Esophagus squamous epithelium (tissue), 5 donors: Measurements from ENCODE around the gene FAM227B. TPM values are rescaled to one million over a fixed set of nuclear protein-coding genes. Genes with fewer than 3 reads are reported as not detected.
"Not testable (repeated sequence)": the region's sequence is repeated elsewhere in the genome, so short reads cannot be mapped to it uniquely, and the experiment has no call there.

Source experiments
- DNase-seq: peaks from one replicate; lab custom pipeline; 2025; lab: John Stamatoyannopoulos, UW
- H3K27ac ChIP-seq, 4 donors: fragments of 200-600 bp; sonication (generic); one replicate each; pipeline ENCODE4 v1.5.1; 2016 to 2019; ENCODE audit warnings: mild to moderate bottlenecking in 1 of 4
- H3K27me3 ChIP-seq, 4 donors: fragments of 200-600 bp; sonication (generic); 1 replicate in 3 of 4; 2 replicates in 1 of 4; pipeline versions ENCODE4 v1.5.1 to v1.6.0; 2017 to 2021; ENCODE audit warnings: antibody characterized with exemption in 1 of 4
- H3K36me3 ChIP-seq, 3 donors: fragments of 200-600 bp; sonication (generic); one replicate each; pipeline ENCODE4 v1.5.1; 2016 to 2019
- H3K4me1 ChIP-seq, 3 donors: fragments of 200-600 bp; sonication (generic); one replicate each; pipeline ENCODE4 v1.5.1; 2017 to 2019
- H3K4me3 ChIP-seq, 4 donors: fragments of 200-600 bp; sonication (generic); 1 replicate in 3 of 4; 2 replicates in 1 of 4; pipeline ENCODE4 v1.5.1; 2016 to 2019; ENCODE audit warnings: mild to moderate bottlenecking in 2 of 4, moderate library complexity in 1 of 4
- H3K9me3 ChIP-seq, 3 donors: fragments of 200-600 bp; sonication (generic); one replicate each; pipeline ENCODE4 v1.5.1; 2016 to 2019
- CTCF ChIP-seq, 6 experiments: fragments of 450-650 bp in 4 of 6; fragments of 200-600 bp in 2 of 6; sonication (generic) in 2 of 6; IDR thresholded peaks; one replicate each; pipeline ENCODE4 v1.5.1; 2016 to 2019; ENCODE audit warnings: antibody characterized with exemption in 6 of 6, mild to moderate bottlenecking in 4 of 6, moderate library complexity in 4 of 6
- POLR2A ChIP-seq, 4 donors: fragments of 450-650 bp; IDR thresholded peaks; one replicate each; pipeline ENCODE4 v1.6.1; 2017; ENCODE audit warnings: antibody characterized with exemption in 4 of 4, mild to moderate bottlenecking in 4 of 4, moderate library complexity in 3 of 4
- WGBS, 2 donors: methylation state at CpG; one replicate each; pipeline ENCODE4 v1.1.5; 2018; 5-methylcytosine and 5-hydroxymethylcytosine counted together
- intact Hi-C: fragments of 100-400 bp; cut with DNase I; formaldehyde crosslinking; loops from one replicate; pipeline ENCODE4 v1.15.0; 2022
- total RNA-seq, 4 donors: library from RNA; depleted of rRNA; stranded (reverse); fragments of >200 nt; gene quantifications; one replicate each; pipeline ENCODE4 v1.1.0, GENCODE V29; 2016
- donor health status: DM: yes; HTN: yes; CAD: no.

FAM227B gene
- total RNA-seq, 4 donors from 2014 or later: 0.80 to 4.4 (median 1.6) TPM

- intact Hi-C loops: no loop called here
- H3K4me3 ChIP-seq: no peak overlapping the region
- H3K36me3 ChIP-seq: no peaks in the 10 kb centered on the region
- no peaks in the 10 kb centered on the region for H3K4me1 ChIP-seq
- TF ChIP-seq POLR2A (IDR thresholded peaks at IDR 0.05) (no peak), CTCF (IDR thresholded peaks at IDR 0.05) (no peak)
- DNase-seq: no peak
- no peaks in the 10 kb centered on the region for H3K27me3 ChIP-seq
- peaks cover 0 to 3% (median 0%) of the 10 kb centered on the region in 3 donors for H3K9me3 ChIP-seq
- H3K27ac ChIP-seq: no peak overlapping the region
- 86 to 91% methylated on average over 1 of the region's 1 CpG for WGBS, 2 donors
Measured at GRCh38 chr15:49570672-49571071, 49.9 kb downstream of the FAM227B start.

DNA sequence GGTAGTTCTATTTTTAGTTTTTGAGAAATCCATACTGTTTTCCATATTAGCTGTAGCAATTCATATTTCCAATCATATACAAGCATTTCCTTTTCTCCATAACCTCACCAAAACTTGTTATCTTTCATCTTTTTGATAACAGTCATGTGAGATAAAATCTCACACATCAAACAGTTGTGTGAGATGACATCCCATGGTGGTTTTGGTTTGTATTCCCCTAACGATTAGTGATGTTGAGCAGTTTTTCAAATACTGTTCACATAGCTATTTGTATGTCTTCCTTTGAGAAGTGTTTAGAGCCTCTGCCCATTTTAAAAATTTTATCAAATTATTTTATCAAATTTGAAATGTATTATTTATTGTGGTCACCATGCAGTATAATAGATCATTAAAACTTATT is 50.4 kb downstream of the FAM227B start:
- intact Hi-C loops: no loop called here

GRCh38 chr15:49560045-49560444 is 60.6 kb downstream of the FAM227B start:
- intact Hi-C loops: no loop called here
- H3K9me3 ChIP-seq: peaks cover 0 to 46% (median under 1%) of the 10 kb centered on the region in 3 donors
- no peaks in the 10 kb centered on the region for H3K27me3 ChIP-seq
- no peaks in the 10 kb centered on the region for H3K4me1 ChIP-seq
- TF ChIP-seq POLR2A (IDR thresholded peaks at IDR 0.05): no peak
- H3K36me3 ChIP-seq: no peaks in the 10 kb centered on the region
- H3K4me3 ChIP-seq: no peak overlapping the region
- no peak for DNase-seq
- H3K27ac ChIP-seq: no peak overlapping the region

More for the DNA sequence above, 50.4 kb downstream of the FAM227B start:
- Histone ChIP-seq H3K4me1 (no peaks in the 10 kb centered on the region), H3K27ac (no peak overlapping the region), H3K9me3 (peaks cover 0 to 3% (median 0%) of the 10 kb centered on the region in 3 donors), H3K4me3 (no peak overlapping the region), H3K27me3 (no peaks in the 10 kb centered on the region), H3K36me3 (no peaks in the 10 kb centered on the region)
- TF ChIP-seq POLR2A (IDR thresholded peaks at IDR 0.05) (no peak), CTCF (IDR thresholded peaks at IDR 0.05) (no peak)
- WGBS, 2 donors: 32 to 83% methylated on average over 1 of the region's 1 CpG
- DNase-seq: no peak

GRCh38 chr15:49558929-49559328 is 61.7 kb downstream of the FAM227B start:
- no peaks in the 10 kb centered on the region for H3K27me3 ChIP-seq
- H3K4me1 ChIP-seq: no peaks in the 10 kb centered on the region
- no peak for DNase-seq
- no peaks in the 10 kb centered on the region for H3K36me3 ChIP-seq
- TF ChIP-seq POLR2A (IDR thresholded peaks at IDR 0.05) (no peak), CTCF (IDR thresholded peaks at IDR 0.05) (no peak)
- peaks cover 0 to 46% (median 4%) of the 10 kb centered on the region in 3 donors for H3K9me3 ChIP-seq
- WGBS, 2 donors: 80 to 100% methylated on average over 1 of the region's 2 CpGs
- no peak overlapping the region for H3K27ac ChIP-seq
- H3K4me3 ChIP-seq: no peak overlapping the region
- intact Hi-C loops: no loop called here

- no peak for TF ChIP-seq POLR2A (IDR thresholded peaks at IDR 0.05)
- TF ChIP-seq CTCF (IDR thresholded peaks at IDR 0.05): no peak
- WGBS, 2 donors: 50 to 100% methylated on average over 1 of the region's 3 CpGs
Measured at GRCh38 chr15:49556437-49556836, 64.2 kb downstream of the FAM227B start.

DNA sequence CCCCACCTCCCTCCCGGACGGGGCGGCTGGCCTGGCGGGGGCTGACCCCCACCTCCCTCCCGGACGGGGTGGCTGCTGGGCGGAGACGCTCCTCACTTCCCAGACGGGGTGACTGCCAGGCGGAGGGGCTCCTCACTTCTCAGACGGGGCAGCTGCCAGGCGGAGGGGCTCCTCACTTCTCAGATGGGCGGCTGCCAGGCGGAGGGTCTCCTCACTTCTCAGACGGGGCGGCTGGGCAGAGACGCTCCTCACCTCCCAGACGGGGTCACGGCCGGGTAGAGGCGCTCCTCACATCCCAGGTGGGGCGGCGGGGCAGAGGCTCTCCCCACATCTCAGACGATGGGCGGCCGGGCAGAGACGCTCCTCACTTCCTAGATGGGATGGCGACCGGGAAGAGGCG is 70.3 kb downstream of the FAM227B start:
- H3K4me3 ChIP-seq, H3K4me1 ChIP-seq, DNase-seq, intact Hi-C loops, H3K36me3 ChIP-seq, H3K27ac ChIP-seq, H3K27me3 ChIP-seq: not testable (repeated sequence)
- WGBS, 2 donors: no CpG with 5 or more reads among the region's 30 CpGs
- peaks cover 0 to 11% (median 4%) of the 10 kb centered on the region in 3 donors for H3K9me3 ChIP-seq

More at GRCh38 chr15:49556437-49556836, 64.2 kb downstream of the FAM227B start:
- no peak for DNase-seq
- Histone ChIP-seq H3K9me3 (peaks cover 0 to 33% (median 4%) of the 10 kb centered on the region in 3 donors), H3K4me3 (no peak overlapping the region), H3K27ac (no peak overlapping the region), H3K27me3 (no peaks in the 10 kb centered on the region), H3K4me1 (no peaks in the 10 kb centered on the region), H3K36me3 (no peaks in the 10 kb centered on the region)
- intact Hi-C loops: no loop called here
